Stimulated activated CD4-positive, alpha-beta T cell treated with anti-CD3 and anti-CD28 coated beads, Interleukin-15, amount 100 ng/mL, for 24 hours (primary cell): ENCODE measurements around the gene ATP5F1C.
"Not testable (repeated sequence)": the region's sequence is repeated elsewhere in the genome, so short reads cannot be mapped to it uniquely, and the experiment has no call there.

Experiments
- DNase-seq: peaks from one replicate; pipeline ENCODE4 v3.0.0-alpha.2; 2020

The ATP5F1C gene

DNA sequence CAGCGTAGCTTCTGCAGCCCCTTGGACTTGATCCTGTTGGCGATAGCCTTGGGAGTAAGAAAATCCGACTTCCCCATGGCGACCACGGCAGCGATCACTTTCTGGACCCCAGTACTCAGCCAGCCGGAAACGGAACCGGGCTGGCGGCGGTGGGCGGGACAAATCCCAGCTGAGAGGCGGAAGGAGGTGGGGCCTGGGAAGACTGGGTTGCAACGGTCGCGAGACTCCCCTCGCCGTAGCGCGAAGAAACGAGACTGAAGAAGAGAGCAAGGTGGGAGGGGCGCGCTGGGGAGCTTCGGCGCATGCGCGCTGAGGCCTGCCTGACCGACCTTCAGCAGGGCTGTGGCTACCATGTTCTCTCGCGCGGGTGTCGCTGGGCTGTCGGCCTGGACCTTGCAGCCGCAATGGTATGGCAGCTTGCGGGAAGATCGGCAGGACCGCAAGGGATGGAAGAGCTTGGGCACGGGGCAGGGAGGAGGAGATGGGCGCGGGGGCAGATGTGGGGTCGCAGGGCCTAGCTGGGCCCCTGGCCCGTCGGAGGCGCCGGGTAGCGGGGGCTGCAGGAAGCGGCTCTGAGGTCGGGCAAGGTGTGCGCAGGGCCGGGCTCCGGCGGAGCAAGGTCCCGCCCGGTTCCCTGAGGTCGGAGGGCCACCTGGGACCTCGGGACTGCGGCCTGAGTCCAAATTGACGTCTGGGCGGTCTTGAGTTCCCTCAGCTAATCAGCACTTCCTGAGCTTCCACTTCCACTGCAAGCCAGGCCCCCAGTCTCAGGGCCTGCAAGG is at the start of gene ATP5F1C, which contains the start of gene KIN:
Gene ATP5F1C (plus strand): TSS at position 321 of the 782 bp plus-strand sequence. CDS start 31 bp downstream, at position 352.
Gene KIN (minus strand): TSS at position 137 of the 782 bp plus-strand sequence. CDS start 60 bp downstream, at position 77.
- peak; percentile 98 for DNase-seq

DNA sequence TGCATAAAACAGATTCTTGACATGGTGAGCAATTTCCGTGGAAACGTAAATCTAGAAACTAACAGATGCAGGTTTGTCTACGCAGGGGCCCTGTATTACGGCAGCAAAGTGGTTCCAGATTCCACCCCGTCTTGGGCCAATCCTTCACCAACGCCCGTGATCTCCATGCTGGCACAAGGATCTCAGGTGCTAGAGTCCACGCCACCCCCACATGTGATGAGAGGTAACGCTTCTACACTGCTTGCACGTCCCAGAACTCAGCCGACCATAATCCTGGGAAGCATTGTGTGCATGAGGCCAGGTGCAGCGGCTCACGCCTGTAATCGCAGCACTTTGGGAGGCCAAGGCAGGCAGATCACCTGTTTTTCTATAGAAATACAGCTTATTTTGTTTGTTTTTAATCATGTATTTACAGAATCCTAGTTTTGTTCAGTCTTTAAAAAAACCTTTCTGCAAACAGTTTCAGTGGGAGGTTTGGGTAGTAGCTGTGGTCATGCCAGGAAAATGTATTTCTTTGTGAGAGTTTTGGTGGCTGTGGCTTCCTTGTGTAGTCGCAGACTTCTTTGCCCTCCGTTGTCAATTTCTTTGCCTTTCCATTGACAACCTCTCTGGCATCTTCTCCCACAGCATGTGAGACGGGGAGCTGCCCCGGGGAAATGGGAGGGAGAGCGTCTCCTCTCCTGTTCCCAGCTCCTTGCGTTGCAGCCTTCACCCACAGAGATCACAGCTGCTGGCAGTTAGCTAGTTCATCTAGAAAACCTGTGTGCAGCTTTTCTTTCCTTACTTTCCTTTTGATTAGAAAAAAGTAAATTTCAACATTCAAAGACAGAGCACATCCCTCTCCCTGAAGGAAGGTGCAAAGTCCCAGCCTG is 49.2 kb upstream of the ATP5F1C start:
- no peak for DNase-seq

DNA sequence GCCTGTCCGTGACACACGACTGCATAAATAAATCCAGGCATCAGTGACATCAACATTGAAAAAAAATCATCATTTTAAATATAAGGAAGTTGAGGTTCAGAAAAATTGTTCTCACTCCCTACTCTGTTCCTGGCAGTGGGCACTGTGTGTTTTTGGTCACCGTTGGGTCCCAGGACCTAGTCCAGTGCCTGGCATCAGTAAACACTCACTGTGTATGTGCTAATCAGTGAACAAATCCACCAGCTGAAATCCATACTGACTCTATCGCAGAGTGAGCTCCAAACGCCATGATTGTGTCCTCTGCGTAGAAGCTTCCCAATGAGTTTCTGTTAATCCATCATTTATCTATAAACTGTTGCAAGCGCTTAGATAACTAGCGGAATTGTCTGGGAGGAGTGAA is 43.7 kb upstream of the ATP5F1C start:
- no peak for DNase-seq

DNA sequence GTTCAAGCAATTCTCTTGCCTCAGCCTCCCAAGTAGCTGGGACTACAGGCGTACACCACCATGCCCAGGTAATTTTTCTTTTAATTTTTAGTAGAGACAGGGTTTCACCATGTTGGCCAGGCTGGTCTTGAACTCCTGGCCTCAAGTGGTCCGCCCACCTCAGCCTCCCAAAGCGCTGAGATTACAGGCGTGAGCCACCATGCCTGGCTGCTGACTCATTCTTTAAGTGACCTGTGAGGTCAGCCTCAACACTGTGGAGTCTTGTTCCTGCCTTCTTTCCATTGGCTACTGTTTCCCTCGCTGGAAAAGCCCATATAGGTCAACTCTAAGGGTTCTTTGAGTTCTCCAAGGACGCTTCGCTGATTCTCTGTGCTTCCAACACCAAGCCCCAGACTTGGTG is 39.3 kb upstream of the ATP5F1C start:
- DNase-seq = not testable (repeated sequence)

DNA sequence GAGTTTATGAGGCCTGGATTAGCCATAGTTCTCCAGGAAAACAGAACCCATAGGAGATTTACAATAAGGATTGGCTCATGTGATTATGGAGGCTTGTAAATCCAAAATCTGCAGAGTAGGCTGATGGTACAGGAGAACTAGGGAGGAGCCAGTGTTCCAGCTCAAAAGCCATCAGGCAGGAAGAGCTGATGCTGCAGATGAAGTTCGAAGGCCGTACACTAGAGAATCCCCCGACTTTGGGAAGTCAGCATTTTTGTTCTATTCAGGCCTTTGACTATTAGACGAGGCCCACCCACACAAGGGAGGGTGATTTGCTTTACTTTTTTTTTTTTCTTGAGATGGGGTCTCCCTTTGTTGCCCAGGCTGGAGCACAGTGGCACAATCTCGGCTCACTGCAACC is 37.8 kb upstream of the ATP5F1C start:
- DNase-seq = no peak

DNA sequence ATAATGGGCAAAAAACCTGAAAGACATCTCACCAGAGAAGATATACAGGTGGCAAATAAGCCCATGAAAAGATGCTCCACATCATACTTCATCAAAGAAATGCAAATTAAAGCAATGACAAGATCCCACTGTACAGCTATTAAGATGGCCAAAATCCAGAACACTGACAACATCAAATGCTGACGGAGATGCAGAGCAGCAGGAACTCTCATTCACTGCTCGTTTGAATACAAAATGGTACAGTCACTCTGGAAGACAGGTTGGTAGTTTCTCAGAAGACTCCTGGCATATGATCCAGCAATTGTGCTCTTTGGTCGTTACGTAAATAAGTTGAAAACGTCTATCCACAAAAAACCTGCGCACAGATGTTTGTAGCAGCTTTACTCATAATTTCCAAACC is 35.7 kb upstream of the ATP5F1C start:
- no peak for DNase-seq

DNA sequence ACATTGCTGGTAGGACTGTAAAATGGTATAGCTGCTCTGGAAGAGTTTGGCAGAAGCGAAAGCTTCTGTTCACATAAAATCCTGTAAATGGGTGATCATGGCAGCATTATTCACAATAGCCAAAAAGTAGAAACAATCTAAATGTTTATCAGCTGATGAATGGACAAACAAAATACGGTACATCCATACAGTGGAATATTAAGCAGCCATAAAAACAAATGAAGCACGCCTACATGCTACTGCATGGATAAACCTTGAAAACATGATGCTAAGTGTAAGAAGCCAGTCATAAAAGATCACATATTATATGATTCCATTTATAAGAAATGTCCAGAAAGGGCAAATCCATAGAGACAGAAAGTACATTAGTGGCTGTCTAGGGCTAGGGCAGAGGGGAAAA is 32.9 kb upstream of the ATP5F1C start:
- no peak for DNase-seq

DNA sequence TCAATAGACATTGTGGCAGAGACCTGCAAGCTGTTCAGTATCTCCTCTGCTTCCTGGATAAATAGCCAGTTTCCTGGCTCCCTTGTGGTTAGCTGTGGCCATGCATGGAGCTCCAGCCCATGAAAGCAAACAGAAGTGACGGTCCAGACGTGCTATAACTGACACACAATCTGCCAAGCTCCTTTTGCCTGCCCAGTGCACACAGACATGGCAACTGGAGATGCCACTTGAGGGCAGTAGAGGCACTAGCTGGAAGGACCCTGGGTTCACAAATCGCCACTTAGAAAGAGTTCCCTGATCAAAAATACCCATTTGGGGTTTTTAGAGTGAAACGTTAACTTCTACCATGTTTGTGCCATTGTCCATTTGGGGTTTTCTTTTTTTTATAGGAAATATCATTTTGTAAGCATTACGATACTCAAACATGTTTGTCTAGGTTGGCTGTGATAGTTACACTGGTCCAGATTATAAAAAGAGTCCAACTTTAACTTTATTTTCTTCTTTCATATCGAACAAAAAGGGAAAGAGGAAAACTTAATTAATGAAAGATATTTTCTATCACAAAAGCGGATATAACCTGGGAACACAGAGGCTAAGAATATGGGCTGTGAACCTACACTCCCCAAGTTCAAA is 31.5 kb upstream of the ATP5F1C start:
- DNase-seq = peak; percentile 18

DNA sequence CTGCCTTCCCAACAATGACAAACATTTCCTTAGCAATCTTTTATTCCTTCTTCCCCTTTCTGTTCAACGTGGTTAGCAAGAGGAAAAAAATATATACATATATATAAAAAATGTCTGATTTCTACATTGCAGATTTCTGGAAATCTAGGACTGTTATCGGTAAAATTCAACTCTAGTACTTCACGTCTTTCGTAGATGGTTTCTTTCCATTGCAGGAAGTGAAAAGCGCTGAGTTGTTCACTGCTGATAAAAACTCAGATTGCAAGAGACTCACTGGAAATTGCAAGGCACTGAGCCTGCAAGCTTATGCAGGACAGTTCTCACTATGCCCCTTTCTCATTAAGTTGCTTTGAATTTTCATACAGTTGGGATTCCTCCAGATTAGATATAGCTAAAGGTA is 24.0 kb upstream of the ATP5F1C start:
- DNase-seq = no peak

DNA sequence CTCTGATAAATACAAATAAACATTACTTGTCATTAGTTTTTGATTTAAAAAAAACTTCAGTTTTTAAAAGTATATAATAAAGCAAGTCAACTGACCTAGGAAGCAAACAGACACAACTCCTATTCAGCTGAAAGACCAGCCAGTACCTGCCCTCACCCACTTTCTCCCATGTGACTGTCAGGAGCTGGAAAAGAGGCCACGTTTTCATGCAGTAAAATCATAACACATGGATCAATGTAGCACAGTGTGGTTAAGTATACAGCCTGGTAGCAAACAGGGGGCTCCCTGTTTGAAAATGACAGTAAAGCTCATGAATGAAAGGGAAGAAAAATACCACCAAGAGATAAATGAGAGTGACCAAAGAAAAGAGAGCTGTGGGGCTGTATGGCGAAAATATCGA is 21.7 kb upstream of the ATP5F1C start:
- no peak for DNase-seq

DNA sequence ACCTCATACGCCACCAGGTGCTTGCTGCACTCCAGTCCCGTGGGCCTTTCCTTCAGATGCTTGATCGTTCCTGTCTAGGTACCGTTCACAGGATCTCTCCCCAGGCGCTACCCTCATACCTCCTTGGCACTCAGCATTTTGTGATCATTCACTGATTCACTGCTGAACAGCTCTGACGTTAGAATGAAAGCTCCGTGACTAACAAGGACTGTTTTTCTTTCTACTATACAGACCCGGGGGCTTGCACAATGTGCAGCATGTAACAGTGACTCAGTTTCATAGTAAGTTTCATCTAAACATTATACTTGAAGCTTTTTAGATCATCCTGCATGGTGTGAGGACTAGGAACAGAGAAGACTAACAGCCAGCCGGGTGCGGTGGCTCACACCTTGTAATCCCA is 20.8 kb upstream of the ATP5F1C start:
- no peak for DNase-seq

DNA sequence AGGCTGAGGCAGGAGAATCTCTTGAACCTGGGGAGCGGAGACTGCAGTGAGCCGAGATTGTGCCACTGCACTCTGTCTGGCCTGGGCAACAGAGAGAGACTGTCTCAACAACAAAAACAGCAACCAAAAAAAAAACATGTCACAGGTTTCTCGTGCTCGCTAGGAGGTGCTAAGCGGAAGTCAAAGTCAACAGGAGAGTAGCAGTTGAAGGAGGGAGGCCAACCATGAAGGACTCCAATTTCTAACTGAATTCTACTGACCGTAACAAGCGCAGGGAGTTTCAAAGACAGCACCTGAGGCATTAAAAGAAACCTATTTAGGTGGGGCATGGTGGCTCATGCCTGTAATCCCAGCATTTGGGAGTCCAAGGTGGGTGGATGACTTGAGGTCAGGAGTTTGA is 19.6 kb upstream of the ATP5F1C start:
- DNase-seq = no peak

DNA sequence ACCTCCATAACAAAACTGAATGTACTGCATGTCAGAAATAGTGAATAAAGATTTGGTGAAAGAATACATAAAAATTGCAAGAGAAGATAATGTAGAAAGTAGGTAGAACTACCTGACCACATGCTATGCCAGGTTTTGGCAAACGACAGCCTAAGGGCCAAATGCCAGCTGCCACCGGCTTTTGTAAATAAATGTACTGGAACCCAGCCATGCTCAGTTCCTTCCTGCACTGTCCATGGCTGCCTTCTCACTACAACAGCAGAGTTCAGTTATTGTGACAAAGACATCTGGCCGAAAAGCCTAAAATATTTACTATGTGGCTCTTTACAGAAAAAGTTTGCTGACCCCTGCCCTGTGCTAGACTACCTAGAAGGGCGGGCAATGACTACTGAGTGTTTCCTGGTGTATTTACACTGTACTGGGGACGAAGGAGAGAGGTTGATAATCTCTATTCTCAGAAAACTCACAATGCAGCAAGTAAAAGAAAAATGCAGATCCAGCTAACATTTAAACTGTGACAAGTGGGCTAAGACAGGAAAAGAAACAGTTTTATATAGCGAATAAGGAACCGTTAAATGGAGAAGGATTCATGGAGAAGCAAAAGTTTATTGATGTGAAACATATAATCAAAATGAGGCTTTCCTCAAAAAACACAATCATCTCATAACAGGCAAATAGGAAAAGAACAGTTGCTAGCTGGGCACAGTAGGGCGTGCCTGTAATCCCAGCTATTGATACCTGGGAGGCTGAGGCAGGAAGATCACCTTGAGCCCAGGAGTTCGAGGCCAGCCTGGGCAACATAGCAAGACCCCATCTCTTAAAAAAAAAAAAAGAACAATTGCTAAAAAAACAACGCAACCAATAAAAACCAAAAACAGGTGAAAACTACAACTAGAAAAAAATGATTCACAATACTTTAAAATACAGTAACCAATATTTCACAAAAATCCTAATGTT is 13.9 kb upstream of the ATP5F1C start:
- DNase-seq = no peak

DNA sequence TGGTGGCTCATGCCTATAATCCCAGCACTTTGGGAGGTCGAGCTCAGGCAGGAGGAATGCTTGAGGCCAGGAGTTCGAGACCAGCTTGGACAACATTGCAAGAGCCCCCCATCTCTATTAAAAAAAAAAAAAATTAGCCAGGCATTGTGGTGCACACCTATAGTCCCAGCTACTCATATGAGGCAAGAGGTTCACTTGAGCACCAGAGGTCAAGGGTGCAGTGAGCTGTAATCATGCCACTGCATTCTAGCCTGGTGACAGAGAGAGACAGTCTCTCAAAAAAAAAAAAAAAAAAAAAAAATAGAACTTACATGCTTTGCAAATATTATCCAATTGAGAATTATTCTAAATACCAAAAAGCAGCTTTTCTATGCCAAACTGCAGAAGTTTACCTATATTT is 11.2 kb upstream of the ATP5F1C start:
- DNase-seq = no peak

DNA sequence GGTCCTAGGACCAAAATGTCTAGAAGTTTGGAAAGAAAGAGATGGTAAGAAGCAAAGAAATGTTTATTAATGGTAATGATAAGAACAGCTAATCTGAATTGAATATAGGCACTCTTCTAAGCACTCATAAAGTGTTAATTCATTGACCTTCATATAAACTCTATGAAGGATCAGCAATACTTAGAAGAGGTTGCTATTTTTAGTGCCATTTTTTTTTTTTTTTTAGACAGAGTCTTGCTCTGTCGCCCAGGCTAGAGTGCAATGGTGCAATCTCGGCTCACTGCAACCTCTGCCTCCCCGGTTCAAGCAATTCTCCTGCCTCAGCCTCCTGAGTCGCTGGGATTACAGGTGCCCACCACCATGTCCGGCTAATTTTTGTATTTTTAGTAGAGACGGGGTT is 5.8 kb upstream of the ATP5F1C start:
- not testable (repeated sequence) for DNase-seq

DNA sequence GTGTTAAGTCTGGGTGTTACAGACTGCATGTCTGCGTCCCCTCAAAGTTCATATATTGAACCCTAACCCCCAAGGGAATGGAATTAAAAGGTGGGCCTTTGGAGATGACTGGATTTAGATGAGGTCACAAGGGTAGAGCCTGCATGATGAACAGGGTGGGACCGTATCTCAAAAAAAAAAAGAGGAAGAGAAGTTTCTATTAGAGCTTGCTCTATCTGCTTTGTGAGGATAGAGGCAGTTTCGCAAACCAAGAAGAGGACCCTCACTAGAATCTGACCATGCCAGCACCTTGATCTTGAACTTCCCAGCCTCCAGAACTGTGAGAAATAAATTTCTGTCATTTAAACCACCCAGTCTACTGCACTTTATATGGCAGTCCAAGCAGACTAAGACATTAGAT is 1.5 kb upstream of the ATP5F1C start:
- DNase-seq = no peak

DNA sequence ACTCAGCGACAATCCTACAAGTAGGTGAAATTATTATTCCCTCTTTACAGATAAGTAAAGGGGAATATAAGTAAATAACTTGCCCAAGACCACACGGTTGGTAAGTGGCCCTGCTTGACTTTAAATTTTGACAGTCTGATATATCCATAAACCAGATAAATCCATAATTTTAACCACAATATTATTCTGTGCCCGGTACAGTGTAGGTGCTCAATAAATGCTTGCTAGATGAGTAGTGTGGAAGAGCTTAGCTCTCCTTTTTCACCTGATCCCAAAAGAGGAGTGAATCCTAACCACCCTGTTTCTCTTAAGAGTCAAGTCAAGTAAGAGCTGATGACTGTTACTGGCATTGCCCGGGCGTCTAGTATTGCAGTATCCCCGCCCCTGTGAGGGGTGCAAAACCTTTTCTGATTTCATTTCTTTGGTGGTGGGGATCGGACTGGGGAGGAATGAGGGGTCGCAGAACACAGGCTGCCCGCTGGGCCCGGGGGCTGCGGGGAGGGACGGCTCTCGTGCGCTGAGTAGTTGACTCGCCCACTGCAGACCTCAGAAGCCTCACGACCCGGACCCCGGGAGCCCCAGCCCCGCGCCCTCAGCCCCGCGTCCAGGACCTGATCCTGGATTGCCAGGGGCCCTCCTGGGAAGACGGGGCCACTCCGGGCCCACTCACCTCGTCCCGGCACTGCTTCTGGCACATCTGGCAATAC is 674 bp upstream of the ATP5F1C start:
- DNase-seq = peak; percentile 18

DNA sequence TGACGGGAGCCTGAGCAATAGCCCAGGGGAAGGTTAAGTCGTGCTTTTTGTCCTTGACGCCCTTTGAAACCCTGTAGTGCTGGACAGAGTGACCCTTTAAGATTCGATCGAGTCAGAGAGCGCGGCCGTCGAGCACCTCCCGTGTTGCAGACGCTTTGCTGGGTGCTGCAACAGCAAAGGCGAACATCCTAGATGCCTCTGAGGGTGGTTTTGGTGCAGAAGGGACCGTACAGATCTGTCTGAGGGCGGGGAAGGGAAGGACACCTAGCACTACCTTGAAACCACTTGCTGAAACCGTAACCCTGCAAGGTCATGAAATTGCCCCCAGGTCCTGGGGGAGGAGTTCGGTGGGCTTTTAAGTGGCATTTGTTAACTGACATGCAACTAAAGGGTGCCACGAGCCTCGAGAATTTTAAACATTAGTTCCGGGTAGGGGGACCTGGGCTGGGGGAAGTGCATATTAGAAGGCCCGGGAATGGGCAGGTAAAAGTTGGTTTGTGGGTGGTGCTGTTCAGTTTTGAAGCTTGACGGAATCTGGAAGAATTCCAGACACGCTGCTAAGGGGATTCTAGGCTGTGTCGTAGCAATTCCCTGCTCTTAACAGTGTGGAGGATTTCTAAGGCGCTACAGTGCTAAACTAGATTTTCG is 786 bp downstream of the ATP5F1C start:
- no peak for DNase-seq

DNA sequence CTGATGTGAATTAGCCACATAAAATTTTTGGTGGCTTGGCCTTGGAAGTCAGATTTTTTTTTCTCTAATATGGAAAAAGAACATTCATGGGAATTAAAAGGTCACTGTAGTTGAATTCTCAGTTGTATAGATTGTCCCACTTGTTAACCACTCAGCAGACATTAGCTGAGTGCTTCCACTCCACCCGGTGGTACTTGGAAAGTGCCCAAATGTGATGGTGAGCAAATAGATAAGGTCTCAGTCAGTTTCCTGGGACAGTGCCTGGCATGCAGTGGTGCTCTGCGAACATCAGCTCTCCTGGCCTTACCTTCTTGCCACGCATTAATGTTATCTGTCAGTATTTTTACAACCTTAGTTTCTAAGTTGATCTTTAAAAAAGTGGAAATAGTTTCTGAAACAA is 1.4 kb downstream of the ATP5F1C start:
- no peak for DNase-seq

DNA sequence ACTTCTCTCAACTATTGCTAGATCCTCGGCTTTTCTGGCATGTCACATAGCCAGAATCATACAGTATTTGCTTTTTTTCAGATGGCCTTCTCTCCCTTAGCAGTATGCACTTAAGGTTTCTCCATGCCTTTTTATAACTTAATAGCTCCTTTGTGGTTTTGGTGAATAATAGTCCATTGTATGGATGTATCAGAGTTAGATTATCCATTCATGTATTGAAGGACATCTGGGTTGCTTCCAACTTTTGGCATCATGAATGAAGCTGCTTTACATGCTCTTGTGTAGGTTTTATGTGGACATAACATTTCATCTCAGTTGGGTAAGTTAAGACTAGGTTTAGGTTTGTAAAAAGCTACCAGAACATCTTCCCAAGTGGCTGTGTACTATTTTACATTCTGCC is 4.6 kb downstream of the ATP5F1C start:
- DNase-seq = no peak
